Ishikawa (cell line): ENCODE measurements around the gene KNDC1.

Experiments
- CEBPB ChIP-seq: IDR thresholded peaks from 2 replicates; pipeline ENCODE4 v1.6.1; 2012
- CREB1 ChIP-seq: IDR thresholded peaks from 2 replicates; pipeline ENCODE4 v1.6.1; 2012; ENCODE audit warnings: low read depth
- EGR1 ChIP-seq: IDR thresholded peaks from 2 replicates; pipeline ENCODE4 v1.6.1; 2012
- EP300 ChIP-seq: IDR thresholded peaks from 2 replicates; pipeline ENCODE4 v1.6.1; 2012; ENCODE audit warnings: borderline replicate concordance
- FOXM1 ChIP-seq: IDR thresholded peaks from 2 replicates; pipeline ENCODE4 v1.6.1; 2012; ENCODE audit warnings: low read depth, borderline replicate concordance
- NFIC ChIP-seq: IDR thresholded peaks from 2 replicates; pipeline ENCODE4 v1.6.1; 2012
- RAD21 ChIP-seq: IDR thresholded peaks from 2 replicates; pipeline ENCODE4 v1.6.1; 2012; ENCODE audit warnings: low read depth
- TAF1 ChIP-seq: IDR thresholded peaks from 2 replicates; pipeline ENCODE4 v1.6.1; 2012; ENCODE audit warnings: low read depth, mild to moderate bottlenecking
- TCF12 ChIP-seq: IDR thresholded peaks from 2 replicates; pipeline ENCODE4 v1.6.1; 2012; ENCODE audit warnings: low read depth
- TEAD4 ChIP-seq: IDR thresholded peaks from 2 replicates; pipeline ENCODE4 v1.6.1; 2012
- YY1 ChIP-seq: IDR thresholded peaks from 2 replicates; pipeline ENCODE4 v1.6.1; 2012; ENCODE audit warnings: low read depth
- ZBTB7A ChIP-seq: IDR thresholded peaks from 2 replicates; pipeline ENCODE4 v1.6.1; 2012; ENCODE audit warnings: low read depth
- TF ChIP-seq, protein P1 (sequence below): IDR thresholded peaks from 2 replicates; pipeline ENCODE4 v1.6.1; 2012
- TF ChIP-seq, protein P2 (sequence below): IDR thresholded peaks from 2 replicates; pipeline ENCODE4 v1.6.1; 2012
- TF ChIP-seq, protein P3 (sequence below): IDR thresholded peaks from 2 replicates; pipeline ENCODE4 v1.6.1; 2012; ENCODE audit warnings: low read depth, mild to moderate bottlenecking

KNDC1 gene

DNA sequence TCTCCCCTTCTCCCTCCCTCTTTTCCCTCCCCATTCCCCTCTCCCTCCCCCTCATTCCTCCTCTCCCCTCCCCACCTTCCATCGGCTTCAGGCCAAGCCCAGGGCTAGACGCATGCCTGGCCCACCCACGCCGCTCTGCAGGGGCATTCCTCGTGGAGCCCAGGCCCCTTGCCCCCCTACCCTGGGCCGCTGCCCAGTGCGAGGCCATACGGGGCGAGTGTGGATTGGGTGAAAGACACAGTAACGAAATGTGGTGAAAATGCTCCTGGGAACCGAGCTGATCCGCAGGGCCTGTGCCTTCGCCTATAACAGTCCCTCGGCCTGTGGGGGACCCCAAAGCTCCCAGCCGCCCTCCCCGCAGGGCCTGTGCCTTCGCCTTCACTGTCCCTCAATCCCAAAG is 44.0 kb upstream of the KNDC1 start:
- TF ChIP-seq, protein P1, sequence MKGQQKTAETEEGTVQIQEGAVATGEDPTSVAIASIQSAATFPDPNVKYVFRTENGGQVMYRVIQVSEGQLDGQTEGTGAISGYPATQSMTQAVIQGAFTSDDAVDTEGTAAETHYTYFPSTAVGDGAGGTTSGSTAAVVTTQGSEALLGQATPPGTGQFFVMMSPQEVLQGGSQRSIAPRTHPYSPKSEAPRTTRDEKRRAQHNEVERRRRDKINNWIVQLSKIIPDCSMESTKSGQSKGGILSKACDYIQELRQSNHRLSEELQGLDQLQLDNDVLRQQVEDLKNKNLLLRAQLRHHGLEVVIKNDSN = no peak
- TF ChIP-seq CREB1 = no peak
- TF ChIP-seq TAF1 = no peak
- TF ChIP-seq EGR1 = no peak
- TF ChIP-seq EP300 = no peak
- no peak for TF ChIP-seq YY1
- TF ChIP-seq TEAD4 = no peak
- TF ChIP-seq, protein P2, sequence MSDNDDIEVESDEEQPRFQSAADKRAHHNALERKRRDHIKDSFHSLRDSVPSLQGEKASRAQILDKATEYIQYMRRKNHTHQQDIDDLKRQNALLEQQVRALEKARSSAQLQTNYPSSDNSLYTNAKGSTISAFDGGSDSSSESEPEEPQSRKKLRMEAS = no peak
- TF ChIP-seq RAD21 = no peak

DNA sequence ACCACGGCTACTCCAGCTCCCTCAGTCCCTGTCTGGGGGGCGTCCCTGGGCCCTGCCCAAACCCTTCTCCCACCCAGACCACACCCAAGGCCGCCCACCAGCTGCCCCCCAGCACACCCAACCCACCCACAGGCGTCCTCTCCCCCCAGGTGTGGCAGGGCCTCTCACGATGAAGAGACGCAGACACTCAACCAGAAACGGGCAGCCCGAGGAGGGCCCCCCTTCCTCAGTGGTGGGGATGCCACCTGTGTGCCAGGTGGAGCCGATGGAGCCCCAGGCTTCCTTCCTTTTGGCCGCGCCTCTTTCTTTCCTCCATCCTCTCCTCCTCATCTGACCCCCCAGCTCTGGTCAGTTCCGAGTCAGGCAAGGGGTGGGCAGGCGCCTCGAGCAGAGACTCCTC is 43.6 kb upstream of the KNDC1 start:
- TF ChIP-seq TEAD4 (no peak), ZBTB7A (no peak), YY1 (no peak), TCF12 (no peak), EP300 (no peak), RAD21 (no peak), CREB1 (no peak)
- TF ChIP-seq, protein P2 = no peak
- TF ChIP-seq, protein P1 = no peak
- TF ChIP-seq, protein P3, sequence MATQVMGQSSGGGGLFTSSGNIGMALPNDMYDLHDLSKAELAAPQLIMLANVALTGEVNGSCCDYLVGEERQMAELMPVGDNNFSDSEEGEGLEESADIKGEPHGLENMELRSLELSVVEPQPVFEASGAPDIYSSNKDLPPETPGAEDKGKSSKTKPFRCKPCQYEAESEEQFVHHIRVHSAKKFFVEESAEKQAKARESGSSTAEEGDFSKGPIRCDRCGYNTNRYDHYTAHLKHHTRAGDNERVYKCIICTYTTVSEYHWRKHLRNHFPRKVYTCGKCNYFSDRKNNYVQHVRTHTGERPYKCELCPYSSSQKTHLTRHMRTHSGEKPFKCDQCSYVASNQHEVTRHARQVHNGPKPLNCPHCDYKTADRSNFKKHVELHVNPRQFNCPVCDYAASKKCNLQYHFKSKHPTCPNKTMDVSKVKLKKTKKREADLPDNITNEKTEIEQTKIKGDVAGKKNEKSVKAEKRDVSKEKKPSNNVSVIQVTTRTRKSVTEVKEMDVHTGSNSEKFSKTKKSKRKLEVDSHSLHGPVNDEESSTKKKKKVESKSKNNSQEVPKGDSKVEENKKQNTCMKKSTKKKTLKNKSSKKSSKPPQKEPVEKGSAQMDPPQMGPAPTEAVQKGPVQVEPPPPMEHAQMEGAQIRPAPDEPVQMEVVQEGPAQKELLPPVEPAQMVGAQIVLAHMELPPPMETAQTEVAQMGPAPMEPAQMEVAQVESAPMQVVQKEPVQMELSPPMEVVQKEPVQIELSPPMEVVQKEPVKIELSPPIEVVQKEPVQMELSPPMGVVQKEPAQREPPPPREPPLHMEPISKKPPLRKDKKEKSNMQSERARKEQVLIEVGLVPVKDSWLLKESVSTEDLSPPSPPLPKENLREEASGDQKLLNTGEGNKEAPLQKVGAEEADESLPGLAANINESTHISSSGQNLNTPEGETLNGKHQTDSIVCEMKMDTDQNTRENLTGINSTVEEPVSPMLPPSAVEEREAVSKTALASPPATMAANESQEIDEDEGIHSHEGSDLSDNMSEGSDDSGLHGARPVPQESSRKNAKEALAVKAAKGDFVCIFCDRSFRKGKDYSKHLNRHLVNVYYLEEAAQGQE = no peak

DNA sequence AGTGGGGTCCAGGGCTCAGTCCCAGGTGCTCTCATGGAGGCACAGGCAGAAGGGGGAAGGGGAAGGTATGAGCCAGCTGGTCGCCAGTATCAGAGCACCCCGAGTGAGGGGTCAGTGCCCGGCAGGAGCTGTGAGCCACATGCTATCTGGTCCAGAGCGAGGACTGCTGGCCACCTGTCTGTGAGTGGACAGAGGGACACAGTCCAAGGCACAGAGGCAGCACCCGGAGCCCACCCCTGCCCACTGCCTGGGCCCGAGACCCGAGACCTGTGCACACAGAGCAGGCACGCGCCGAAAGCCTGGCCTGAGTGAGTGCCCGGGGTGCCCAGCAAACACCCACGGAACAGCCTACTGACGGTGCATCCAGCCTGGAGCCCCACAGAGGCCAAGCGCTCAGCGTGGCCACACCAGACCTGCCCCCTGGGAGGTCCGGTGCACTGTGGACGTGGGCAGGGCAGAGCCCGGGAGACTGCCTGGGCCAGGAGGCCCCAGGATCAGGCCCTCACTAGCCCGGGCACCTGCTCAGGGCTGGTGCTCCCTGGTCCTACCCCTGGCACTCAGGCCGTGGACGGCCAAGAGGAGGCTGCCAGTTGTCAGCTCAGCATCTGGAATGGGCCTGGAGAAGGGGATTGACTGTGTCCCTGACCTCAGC is 42.9 kb upstream of the KNDC1 start:
- TF ChIP-seq TEAD4 (no peak), YY1 (no peak), TAF1 (no peak), RAD21 (no peak), FOXM1 (no peak), CEBPB (no peak), EGR1 (no peak)

DNA sequence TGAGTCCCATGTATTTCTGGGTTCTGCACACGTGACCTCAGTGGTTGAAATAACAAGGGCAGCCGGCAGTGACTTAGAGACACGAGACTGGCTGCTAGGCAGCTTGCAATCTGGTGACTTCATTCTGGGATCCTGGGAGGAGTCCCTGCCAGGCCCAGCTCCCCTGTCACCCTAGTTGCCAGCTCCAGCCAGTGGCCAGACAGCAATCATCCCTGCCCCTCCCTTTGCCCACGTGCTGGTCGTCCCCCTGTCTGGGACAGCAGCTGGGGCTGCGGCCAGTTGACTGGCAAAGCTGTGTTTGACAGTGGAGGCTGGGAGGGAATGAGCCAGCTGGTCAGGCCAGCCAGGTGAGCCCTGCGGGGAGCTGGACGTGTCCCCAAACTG is 42.3 kb upstream of the KNDC1 start:
- TF ChIP-seq TEAD4 = no peak
- no peak for TF ChIP-seq YY1
- TF ChIP-seq, protein P1 = peak; percentile 59; the same call in 1 of the 2 replicates

DNA sequence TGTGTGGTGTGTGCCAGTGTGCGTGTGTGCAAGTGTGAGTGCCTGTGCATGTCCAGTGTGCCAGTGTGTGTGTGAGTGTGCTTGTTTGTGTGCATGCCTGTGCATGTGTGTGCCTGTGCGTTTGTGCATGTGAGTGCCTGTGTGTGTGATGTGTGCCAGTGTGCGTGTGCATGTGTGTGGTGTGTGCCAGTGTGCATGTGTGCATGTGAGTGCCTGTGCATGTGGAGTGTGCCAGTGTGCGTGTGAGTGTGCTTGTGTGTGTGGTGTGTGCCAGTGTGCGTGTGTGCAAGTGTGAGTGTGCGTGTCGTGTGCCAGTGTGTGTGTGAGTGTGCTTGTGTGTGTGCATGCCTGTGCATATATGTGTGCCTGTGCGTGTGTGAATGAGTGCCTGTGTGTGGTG is 38.5 kb upstream of the KNDC1 start:
- TF ChIP-seq FOXM1 (no peak), CEBPB (no peak), ZBTB7A (no peak), EGR1 (no peak), NFIC (no peak), EP300 (no peak), YY1 (no peak), TEAD4 (no peak), CREB1 (no peak), RAD21 (no peak), TAF1 (no peak), TCF12 (no peak)
- TF ChIP-seq, protein P2 = no peak
- TF ChIP-seq, protein P1 = no peak
- TF ChIP-seq, protein P3 = no peak
